Thyroid gland (tissue), 4 donors: Measurements from ENCODE around the gene NKTR.

Experiments
- POLR2A ChIP-seq, 2 donors: fragments of 450-650 bp; IDR thresholded peaks; one replicate each; pipeline ENCODE4 v1.6.1; 2017; ENCODE audit warnings: antibody characterized with exemption in 2 of 2, mild to moderate bottlenecking in 2 of 2, moderate library complexity in 1 of 2
- TF ChIP-seq, protein P1 (sequence below), 6 experiments: fragments of 200-600 bp in 3 of 6; fragments of 450-650 bp in 3 of 6; sonication (generic) in 3 of 6; IDR thresholded peaks; one replicate each; pipeline ENCODE4 v1.5.1; 2016 to 2019; ENCODE audit warnings: antibody characterized with exemption in 6 of 6, mild to moderate bottlenecking in 2 of 6, inconsistent platforms in 1 of 6, moderate library complexity in 1 of 6

DNA sequence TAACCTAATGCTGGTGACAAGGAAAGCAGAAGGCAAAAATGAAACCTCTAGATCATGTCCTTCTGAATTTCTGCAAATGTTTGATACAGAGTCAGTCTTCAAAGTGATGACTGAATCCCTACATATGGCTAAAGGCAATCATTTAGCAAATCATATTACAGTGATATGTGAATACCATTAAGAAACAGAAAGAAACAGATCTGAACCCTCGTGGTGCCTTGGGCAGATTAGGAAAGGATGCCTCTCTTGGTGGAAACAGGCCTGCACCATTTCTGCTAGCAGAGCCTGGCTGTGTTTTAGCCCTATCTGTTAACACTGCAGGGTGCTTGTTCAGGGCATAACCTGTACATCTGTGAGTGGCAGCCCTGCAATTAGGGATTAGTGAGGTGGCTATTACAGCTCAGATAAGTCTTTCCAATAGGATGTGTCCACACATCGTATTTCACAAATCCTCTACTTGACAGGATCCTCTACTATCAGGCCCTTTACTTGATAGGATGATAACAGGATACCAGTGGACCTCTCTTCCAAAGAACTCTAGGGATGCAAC is 30.8 kb upstream of the NKTR start:
- TF ChIP-seq, protein P1, sequence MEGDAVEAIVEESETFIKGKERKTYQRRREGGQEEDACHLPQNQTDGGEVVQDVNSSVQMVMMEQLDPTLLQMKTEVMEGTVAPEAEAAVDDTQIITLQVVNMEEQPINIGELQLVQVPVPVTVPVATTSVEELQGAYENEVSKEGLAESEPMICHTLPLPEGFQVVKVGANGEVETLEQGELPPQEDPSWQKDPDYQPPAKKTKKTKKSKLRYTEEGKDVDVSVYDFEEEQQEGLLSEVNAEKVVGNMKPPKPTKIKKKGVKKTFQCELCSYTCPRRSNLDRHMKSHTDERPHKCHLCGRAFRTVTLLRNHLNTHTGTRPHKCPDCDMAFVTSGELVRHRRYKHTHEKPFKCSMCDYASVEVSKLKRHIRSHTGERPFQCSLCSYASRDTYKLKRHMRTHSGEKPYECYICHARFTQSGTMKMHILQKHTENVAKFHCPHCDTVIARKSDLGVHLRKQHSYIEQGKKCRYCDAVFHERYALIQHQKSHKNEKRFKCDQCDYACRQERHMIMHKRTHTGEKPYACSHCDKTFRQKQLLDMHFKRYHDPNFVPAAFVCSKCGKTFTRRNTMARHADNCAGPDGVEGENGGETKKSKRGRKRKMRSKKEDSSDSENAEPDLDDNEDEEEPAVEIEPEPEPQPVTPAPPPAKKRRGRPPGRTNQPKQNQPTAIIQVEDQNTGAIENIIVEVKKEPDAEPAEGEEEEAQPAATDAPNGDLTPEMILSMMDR (IDR thresholded peaks at IDR 0.05): no peak
- no peak for TF ChIP-seq POLR2A (IDR thresholded peaks at IDR 0.05)
